ENCODE measurements around the gene MCUB.

DNA sequence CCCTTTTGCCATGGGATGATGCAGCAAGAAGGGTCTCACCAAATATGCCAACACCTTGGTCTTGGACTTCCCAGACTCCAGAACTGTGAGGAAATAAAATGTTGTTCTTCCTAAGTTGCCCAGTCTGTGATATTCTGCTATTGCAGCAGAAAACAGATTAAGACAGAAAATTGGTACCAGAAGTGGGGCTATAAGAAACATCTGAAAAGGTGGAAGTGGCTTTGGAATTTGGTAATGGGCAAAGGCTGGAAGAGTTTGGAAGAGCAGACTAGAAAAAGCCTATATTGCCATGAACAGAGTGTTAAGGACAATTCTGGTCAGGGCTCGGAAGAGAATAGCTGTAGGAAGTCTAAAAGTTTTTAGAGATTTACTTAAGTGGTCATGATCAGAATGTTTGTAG is 115.8 kb downstream of the MCUB start:
- TF ChIP-seq, protein P1, sequence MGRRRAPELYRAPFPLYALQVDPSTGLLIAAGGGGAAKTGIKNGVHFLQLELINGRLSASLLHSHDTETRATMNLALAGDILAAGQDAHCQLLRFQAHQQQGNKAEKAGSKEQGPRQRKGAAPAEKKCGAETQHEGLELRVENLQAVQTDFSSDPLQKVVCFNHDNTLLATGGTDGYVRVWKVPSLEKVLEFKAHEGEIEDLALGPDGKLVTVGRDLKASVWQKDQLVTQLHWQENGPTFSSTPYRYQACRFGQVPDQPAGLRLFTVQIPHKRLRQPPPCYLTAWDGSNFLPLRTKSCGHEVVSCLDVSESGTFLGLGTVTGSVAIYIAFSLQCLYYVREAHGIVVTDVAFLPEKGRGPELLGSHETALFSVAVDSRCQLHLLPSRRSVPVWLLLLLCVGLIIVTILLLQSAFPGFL (CRISPR knock-in tag; IDR thresholded peaks at IDR 0.05), result no peak
- TF ChIP-seq, protein P2, sequence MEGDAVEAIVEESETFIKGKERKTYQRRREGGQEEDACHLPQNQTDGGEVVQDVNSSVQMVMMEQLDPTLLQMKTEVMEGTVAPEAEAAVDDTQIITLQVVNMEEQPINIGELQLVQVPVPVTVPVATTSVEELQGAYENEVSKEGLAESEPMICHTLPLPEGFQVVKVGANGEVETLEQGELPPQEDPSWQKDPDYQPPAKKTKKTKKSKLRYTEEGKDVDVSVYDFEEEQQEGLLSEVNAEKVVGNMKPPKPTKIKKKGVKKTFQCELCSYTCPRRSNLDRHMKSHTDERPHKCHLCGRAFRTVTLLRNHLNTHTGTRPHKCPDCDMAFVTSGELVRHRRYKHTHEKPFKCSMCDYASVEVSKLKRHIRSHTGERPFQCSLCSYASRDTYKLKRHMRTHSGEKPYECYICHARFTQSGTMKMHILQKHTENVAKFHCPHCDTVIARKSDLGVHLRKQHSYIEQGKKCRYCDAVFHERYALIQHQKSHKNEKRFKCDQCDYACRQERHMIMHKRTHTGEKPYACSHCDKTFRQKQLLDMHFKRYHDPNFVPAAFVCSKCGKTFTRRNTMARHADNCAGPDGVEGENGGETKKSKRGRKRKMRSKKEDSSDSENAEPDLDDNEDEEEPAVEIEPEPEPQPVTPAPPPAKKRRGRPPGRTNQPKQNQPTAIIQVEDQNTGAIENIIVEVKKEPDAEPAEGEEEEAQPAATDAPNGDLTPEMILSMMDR (IDR thresholded peaks at IDR 0.05 in 2 of 3, conservative IDR thresholded peaks at IDR 0.05 in 1 of 3; ENCODE audit: insufficient read depth in 2 of 3, low read depth in 1 of 3, low read length in 3 of 3), result no peak
- no peak for TF ChIP-seq PHF20 (IDR thresholded peaks at IDR 0.05; ENCODE audit: partially characterized antibody)
- no peak for TF ChIP-seq TCF7L2 (IDR thresholded peaks at IDR 0.05; ENCODE audit: low read depth, low read length)
- TF ChIP-seq BRF1 (IDR thresholded peaks at IDR 0.05; ENCODE audit: borderline replicate concordance, extremely low read depth, insufficient read length), result no peak
- no peak for TF ChIP-seq CBX5 (IDR thresholded peaks at IDR 0.05; ENCODE audit: borderline replicate concordance, low read depth)
- no peak for TF ChIP-seq SPI1 (IDR thresholded peaks at IDR 0.05; ENCODE audit: borderline replicate concordance, low read depth, low read length)
- no peak for TF ChIP-seq MEF2A (IDR thresholded peaks at IDR 0.05; ENCODE audit: control insufficient read depth, low read depth, low read length)
- no peak for TF ChIP-seq CREB1 (IDR thresholded peaks at IDR 0.05)
- no peak for TF ChIP-seq CREB1 (CRISPR knock-in tag; IDR thresholded peaks at IDR 0.05)
